Adrenal gland (tissue), 12 donors: ENCODE data around the gene IRF4. TPM values are rescaled to one million over a fixed set of nuclear protein-coding genes. Genes with fewer than 3 reads are reported as not detected.

Experiments used
- DNase-seq, 7 donors: peaks; one replicate each; pipeline ENCODE4 v3.0.0-alpha.2; 2019 to 2020
- H3K27ac ChIP-seq, 5 donors: fragments of 200-600 bp; sonication (generic) in 4 of 5; 1 replicate in 3 of 5; 2 replicates in 2 of 5; pipeline versions ENCODE4 v1.5.1 to v1.8.0; 2016 to 2020; ENCODE audit warnings: mild to moderate bottlenecking in 1 of 5
- H3K27me3 ChIP-seq: fragments of 200-600 bp; 2 replicates; pipeline ENCODE4 v1.8.0; 2021
- H3K36me3 ChIP-seq, 2 donors: fragments of 200-600 bp; replicated peaks in 1 of 2; 1 replicate in 1 of 2; 2 replicates in 1 of 2; pipeline versions ENCODE4 v1.5.1 to v1.8.0; 2018 to 2022
- H3K4me1 ChIP-seq, 2 donors: fragments of 200-600 bp; replicated peaks in 1 of 2; 1 replicate in 1 of 2; 2 replicates in 1 of 2; pipeline versions ENCODE4 v1.5.1 to v1.8.0; 2018 to 2021
- H3K4me3 ChIP-seq, 4 donors: fragments of 200-600 bp; sonication (generic) in 3 of 4; one replicate each; pipeline ENCODE4 v1.5.1; 2016 to 2018
- H3K9me3 ChIP-seq, 3 donors: fragments of 200-600 bp; sonication (generic) in 1 of 3; replicated peaks in 1 of 3; 1 replicate in 2 of 3; 2 replicates in 1 of 3; pipeline versions ENCODE4 v1.5.1 to v1.8.0; 2016 to 2021
- POLR2A ChIP-seq, 2 donors: fragments of 450-650 bp; IDR thresholded peaks; one replicate each; pipeline ENCODE4 v1.6.1; 2017; ENCODE audit warnings: antibody characterized with exemption in 2 of 2, mild to moderate bottlenecking in 2 of 2, moderate library complexity in 1 of 2
- WGBS, 4 donors: extraction: QIAGEN DNeasy Blood & Tissue Kit in 2 of 4; methylation state at CpG; one replicate each; pipeline versions ENCODE4 v1.1.5 to v1.1.7; 2013 to 2017; 5-methylcytosine and 5-hydroxymethylcytosine counted together
- intact Hi-C, 2 donors: fragments of 100-400 bp; cut with DNase I; formaldehyde crosslinking; loops; one replicate each; pipeline versions ENCODE4 v1.14.1 to v1.15.0; 2022 to 2023
- polyA plus RNA-seq, 3 donors: library from polyadenylated mRNA; stranded (reverse); fragments of 200-250 nt in 2 of 3; fragments of 350-450 nt in 1 of 3; fragmentation: Illumina TruSeq in 1 of 3; extraction: RNeasy Lipid Tissue Mini Kit (QIAGEN cat#74804) in 1 of 3; gene quantifications; one replicate each; pipeline ENCODE4 v1.2.3, GENCODE V29; 2013 to 2014
- total RNA-seq, 9 donors: library from RNA; depleted of rRNA in 4 of 9; stranded (reverse); fragments of >200 nt in 4 of 9; fragments of 120-200 nt in 1 of 9; fragmentation: NEBNext Ultra II Directional in 1 of 9; extraction: Animal tissue kit (Norgen Biotek cat#: 25700) in 1 of 9; gene quantifications; one replicate each; pipeline versions ENCODE4 v1.1.0 to v1.2.4, GENCODE V29; 2013 to 2023
- TF ChIP-seq, protein P1 (sequence below), 6 experiments: fragments of 450-650 bp in 4 of 6; fragments of 200-600 bp in 2 of 6; sonication (generic) in 1 of 6; IDR thresholded peaks; 1 replicate in 5 of 6; 2 replicates in 1 of 6; pipeline versions ENCODE4 v1.5.1 to v1.8.0; 2016 to 2021; ENCODE audit warnings: antibody characterized with exemption in 6 of 6, mild to moderate bottlenecking in 2 of 6, moderate library complexity in 1 of 6
- donor health status: healthy with polysubstance abuse.
- donor health status: Bipolar disorder and iron deficiency.
- donor health status: DM: yes; HTN: yes; CAD: no.
- donor health status: DM: no; HTN: no; CAD: no.
- donor health status: DM: no; HTN: no; CAD: no.
- donor health status: DM: yes; HTN: yes; CAD: no.

Gene IRF4
- total and polyA plus RNA-seq, 12 donors = 0.06 to 1.5 (median 0.48) TPM; not detected in 1

DNA sequence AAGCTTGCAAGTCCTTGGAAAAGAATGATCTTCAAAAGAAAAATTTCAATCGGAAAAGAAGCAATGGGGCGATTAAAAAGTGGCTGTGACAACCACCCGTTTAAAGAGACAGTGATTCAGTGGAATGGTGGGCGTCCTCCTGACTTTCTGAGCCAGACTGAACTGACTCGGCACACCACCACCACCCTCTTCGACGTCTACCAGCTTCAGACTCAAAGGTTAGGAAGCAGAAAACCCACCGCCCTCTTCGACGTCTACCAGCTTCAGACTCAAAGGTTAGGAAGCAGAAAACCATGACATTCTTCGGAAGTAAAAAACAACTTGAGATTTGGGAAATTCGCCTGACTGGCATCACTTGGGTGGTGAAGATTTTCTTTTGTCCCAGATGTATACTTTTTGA, 28.3 kb upstream of the IRF4 start:
- intact Hi-C loops = no loop called here
- H3K9me3 ChIP-seq = no peaks in the 10 kb centered on the region
- TF ChIP-seq, protein P1, sequence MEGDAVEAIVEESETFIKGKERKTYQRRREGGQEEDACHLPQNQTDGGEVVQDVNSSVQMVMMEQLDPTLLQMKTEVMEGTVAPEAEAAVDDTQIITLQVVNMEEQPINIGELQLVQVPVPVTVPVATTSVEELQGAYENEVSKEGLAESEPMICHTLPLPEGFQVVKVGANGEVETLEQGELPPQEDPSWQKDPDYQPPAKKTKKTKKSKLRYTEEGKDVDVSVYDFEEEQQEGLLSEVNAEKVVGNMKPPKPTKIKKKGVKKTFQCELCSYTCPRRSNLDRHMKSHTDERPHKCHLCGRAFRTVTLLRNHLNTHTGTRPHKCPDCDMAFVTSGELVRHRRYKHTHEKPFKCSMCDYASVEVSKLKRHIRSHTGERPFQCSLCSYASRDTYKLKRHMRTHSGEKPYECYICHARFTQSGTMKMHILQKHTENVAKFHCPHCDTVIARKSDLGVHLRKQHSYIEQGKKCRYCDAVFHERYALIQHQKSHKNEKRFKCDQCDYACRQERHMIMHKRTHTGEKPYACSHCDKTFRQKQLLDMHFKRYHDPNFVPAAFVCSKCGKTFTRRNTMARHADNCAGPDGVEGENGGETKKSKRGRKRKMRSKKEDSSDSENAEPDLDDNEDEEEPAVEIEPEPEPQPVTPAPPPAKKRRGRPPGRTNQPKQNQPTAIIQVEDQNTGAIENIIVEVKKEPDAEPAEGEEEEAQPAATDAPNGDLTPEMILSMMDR (IDR thresholded peaks at IDR 0.05) = no peak
- TF ChIP-seq POLR2A (IDR thresholded peaks at IDR 0.05) = no peak
- DNase-seq = no peak
- no peaks in the 10 kb centered on the region for H3K36me3 ChIP-seq
- no peak overlapping the region for H3K27ac ChIP-seq
- H3K27me3 ChIP-seq = peaks cover 16% of the 10 kb centered on the region
- H3K4me1 ChIP-seq = no peaks in the 10 kb centered on the region
- WGBS, 4 donors = 79 to 84% (median 82%) methylated on average over 12 of the region's 12 CpGs
- H3K4me3 ChIP-seq = no peak overlapping the region

- H3K36me3 ChIP-seq = no peaks in the 10 kb centered on the region
- H3K27ac ChIP-seq = no peak overlapping the region
- no peaks in the 10 kb centered on the region for H3K9me3 ChIP-seq
- peaks cover 18% of the 10 kb centered on the region for H3K27me3 ChIP-seq
- H3K4me3 ChIP-seq = no peak overlapping the region
- TF ChIP-seq, protein P1 (IDR thresholded peaks at IDR 0.05) = no peak
- TF ChIP-seq POLR2A (IDR thresholded peaks at IDR 0.05) = no peak
- no peaks in the 10 kb centered on the region for H3K4me1 ChIP-seq
- DNase-seq = no peak
- WGBS, 4 donors = 86 to 90% (median 90%) methylated on average over 13 of the region's 13 CpGs
- intact Hi-C loops = no loop called here
Measured at GRCh38 chr6:363909-364308, 27.6 kb upstream of the IRF4 start.

GRCh38 chr6:364609-365540, 26.7 kb upstream of the IRF4 start:
- no peak for DNase-seq
- Histone ChIP-seq H3K36me3 (no peaks in the 10 kb centered on the region), H3K4me3 (no peak overlapping the region), H3K4me1 (no peaks in the 10 kb centered on the region), H3K27ac (no peak overlapping the region), H3K9me3 (no peaks in the 10 kb centered on the region), H3K27me3 (peaks cover 28% of the 10 kb centered on the region)
- 71 to 73% (median 71%) methylated on average over 11 of the region's 11 CpGs for WGBS, 4 donors
- TF ChIP-seq, protein P1 (IDR thresholded peaks at IDR 0.05) = no peak
- TF ChIP-seq POLR2A (IDR thresholded peaks at IDR 0.05) = no peak
- intact Hi-C loops = no loop called here

GRCh38 chr6:365835-366234, 25.7 kb upstream of the IRF4 start:
- Histone ChIP-seq H3K27ac (no peak overlapping the region), H3K36me3 (no peaks in the 10 kb centered on the region), H3K4me1 (no peaks in the 10 kb centered on the region), H3K4me3 (no peak overlapping the region), H3K27me3 (peaks cover 36% of the 10 kb centered on the region), H3K9me3 (no peaks in the 10 kb centered on the region)
- TF ChIP-seq, protein P1 (IDR thresholded peaks at IDR 0.05) = no peak
- TF ChIP-seq POLR2A (IDR thresholded peaks at IDR 0.05) = no peak
- 68 to 77% (median 74%) methylated on average over 6 of the region's 6 CpGs for WGBS, 4 donors
- intact Hi-C loops = no loop called here
- DNase-seq = no peak
